Lung (tissue), 16 donors: Measurements from ENCODE around the gene ZNF714. TPM values are rescaled to one million over a fixed set of nuclear protein-coding genes. Genes with fewer than 3 reads are reported as not detected.
A peak's percentile ranks its signal among the peaks of the same experiment; 100 is the strongest.

Experiments
- ATAC-seq: fragments of 200-7000 bp; cut with Tn5 transposase; one replicate; pipeline ENCODE4 v1.9.1; 2020; ENCODE audit warnings: moderate number of reproducible peaks; ENCODE audit not compliant: insufficient read depth, low FRiP score
- DNase-seq, 3 donors: peaks; one replicate each; pipeline ENCODE4 v3.0.0-alpha.2; 2013 to 2017
- H3K27ac ChIP-seq, 2 donors: one replicate each; pipeline ENCODE4 v1.5.1; 2013; ENCODE audit warnings: mild to moderate bottlenecking in 2 of 2, moderate library complexity in 2 of 2, control low read depth in 1 of 2, inconsistent platforms in 1 of 2, low read depth in 1 of 2, low read length in 1 of 2
- H3K27me3 ChIP-seq, 3 donors: one replicate each; pipeline ENCODE4 v1.5.1; 2013; ENCODE audit warnings: low read length in 2 of 3; ENCODE audit not compliant: control insufficient read depth in 3 of 3, insufficient read depth in 3 of 3
- H3K36me3 ChIP-seq, 4 donors: one replicate each; pipeline ENCODE4 v1.5.1; 2013; ENCODE audit warnings: low read length in 4 of 4, mild to moderate bottlenecking in 1 of 4, moderate library complexity in 1 of 4; ENCODE audit not compliant: control insufficient read depth in 4 of 4, insufficient read depth in 4 of 4
- H3K4me1 ChIP-seq, 5 donors: one replicate each; pipeline ENCODE4 v1.5.1; 2013; ENCODE audit warnings: low read length in 5 of 5, mild to moderate bottlenecking in 2 of 5, moderate library complexity in 1 of 5; ENCODE audit not compliant: control insufficient read depth in 5 of 5, insufficient read depth in 5 of 5
- H3K4me3 ChIP-seq: one replicate; pipeline ENCODE4 v1.5.1; 2013; ENCODE audit warnings: mild to moderate bottlenecking, control low read depth, moderate library complexity
- H3K9ac ChIP-seq, 2 donors: one replicate each; pipeline ENCODE4 v1.5.1; 2013; ENCODE audit warnings: low read length in 2 of 2, control low read depth in 1 of 2; ENCODE audit not compliant: insufficient read depth in 1 of 2
- H3K9me3 ChIP-seq, 4 donors: one replicate each; pipeline ENCODE4 v1.5.1; 2013; ENCODE audit warnings: low read length in 3 of 4, mild to moderate bottlenecking in 1 of 4, moderate library complexity in 1 of 4; ENCODE audit not compliant: control insufficient read depth in 4 of 4, insufficient read depth in 3 of 4
- CTCF ChIP-seq: IDR thresholded peaks from 2 replicates; pipeline ENCODE4 v1.5.1; 2012; ENCODE audit warnings: mild to moderate bottlenecking; ENCODE audit errors: control extremely low read depth, extremely low read depth
- WGBS, 2 donors: extraction: QIAGEN DNeasy Blood & Tissue Kit; methylation state at CpG; one replicate each; pipeline ENCODE4 v1.1.7; 2013; 5-methylcytosine and 5-hydroxymethylcytosine counted together
- long read RNA-seq, 5 donors: transcript quantifications; one replicate each; lab custom pipeline, GENCODE V29; 2026
- polyA plus RNA-seq, 2 donors: library from polyadenylated mRNA; stranded (reverse); fragments of 200-250 nt; gene quantifications; one replicate each; pipeline ENCODE4 v1.2.1, GENCODE V29; 2013
- total RNA-seq, 2 donors: library from RNA; depleted of rRNA in 1 of 2; stranded (reverse); fragments of >200 nt in 1 of 2; gene quantifications; one replicate each; pipeline ENCODE4 v1.2.1, GENCODE V29; 2014 to 2021
- donor health status: control.
- donor health status: control.
- donor health status: Bipolar disorder and iron deficiency.
- donor health status: healthy.
- donor health status: DM: yes; HTN: yes; CAD: no.

Gene ZNF714
- total RNA-seq, result 10 to 100 TPM; 11.7 to 25.0 TPM
- polyA plus RNA-seq, result 1 to 10 TPM; 1.2 to 3.9 TPM
- long read RNA-seq, donor 1, full-length matches to known transcripts, result 3 of 16 reads
- long read RNA-seq, donor 1, partial matches to known transcripts, result 13 of 16 reads
- long read RNA-seq, donor 1, other reads (novel, unspliced or antisense), result 0 of 16 reads
- long read RNA-seq, donor 2, full-length matches to known transcripts, result 1 of 1 reads
- long read RNA-seq, donor 2, partial matches to known transcripts, result 0 of 1 reads
- long read RNA-seq, donor 2, other reads (novel, unspliced or antisense), result 0 of 1 reads
- long read RNA-seq, donor 3, partial matches to known transcripts, result 0 of 2 reads
- long read RNA-seq, donor 3, other reads (novel, unspliced or antisense), result 0 of 2 reads
- long read RNA-seq, donor 4, result 0 reads
- long read RNA-seq, donor 5, full-length matches to known transcripts, result 3 of 3 reads
- long read RNA-seq, donor 5, partial matches to known transcripts, result 0 of 3 reads
- long read RNA-seq, donor 5, other reads (novel, unspliced or antisense), result 0 of 3 reads

- H3K27ac ChIP-seq, result peak within 1 kb of the TSS; percentile 51 to 81
- 37 to 40% methylated on average over 38 of the region's 38 CpGs for WGBS, 2 donors
- H3K9me3 ChIP-seq, result no peaks in the 10 kb centered on the region
- DNase-seq (peak; percentile 95 to 98 (median 97)), ATAC-seq (peak; percentile 95)
- H3K4me3 ChIP-seq, result peak within 1 kb of the TSS; percentile 36
- peaks cover 0 to 3% (median 0%) of the 10 kb centered on the region in 4 donors for H3K36me3 ChIP-seq
- H3K9ac ChIP-seq, result peak within 1 kb of the TSS; percentile 69 to 80
- TF ChIP-seq CTCF, result no peak
- peaks cover 0 to 8% (median 0%) of the 10 kb centered on the region in 5 donors for H3K4me1 ChIP-seq
- no peaks in the 10 kb centered on the region for H3K27me3 ChIP-seq
Observed at GRCh38 chr19:21082011-21082975, at the start of gene ZNF714. TSS of gene ZNF714 (plus strand) at chr19:21082203. CDS start at chr19:21098269, 16,066 bp downstream.

- H3K4me3 ChIP-seq, result no peak overlapping the region
- H3K9ac ChIP-seq, result no peak overlapping the region
- no peak for TF ChIP-seq CTCF
- H3K27ac ChIP-seq, result no peak overlapping the region
- H3K4me1 ChIP-seq, result no peaks in the 10 kb centered on the region
- no peak for DNase-seq
- no peak for ATAC-seq
- H3K36me3 ChIP-seq, result peaks cover 5 to 38% (median 24%) of the 10 kb centered on the region in 4 donors
- no peaks in the 10 kb centered on the region for H3K27me3 ChIP-seq
- H3K9me3 ChIP-seq, result peaks cover 2 to 19% (median 10%) of the 10 kb centered on the region in 4 donors
Observed at GRCh38 chr19:21045028-21045427, 37.0 kb upstream of the ZNF714 start.

GRCh38 chr19:21046489-21046888, 35.5 kb upstream of the ZNF714 start:
- Histone ChIP-seq H3K4me3 (no peak overlapping the region), H3K4me1 (no peaks in the 10 kb centered on the region), H3K9me3 (peaks cover 2 to 19% (median 8%) of the 10 kb centered on the region in 4 donors), H3K27me3 (no peaks in the 10 kb centered on the region), H3K36me3 (peaks cover 7 to 40% (median 22%) of the 10 kb centered on the region in 4 donors), H3K9ac (no peak overlapping the region), H3K27ac (no peak overlapping the region)
- ATAC-seq, result no peak
- 96 to 99% methylated on average over 3 of the region's 3 CpGs for WGBS, 2 donors
- TF ChIP-seq CTCF, result no peak
- no peak for DNase-seq
